SK-N-SH treated with all-trans-retinoic acid at 6 μM for 48 hours (cell line): ENCODE measurements around the gene DPP9.

Experiments
- ARNTL ChIP-seq: fragments of 450-650 bp; formaldehyde crosslinking; IDR thresholded peaks from 2 replicates; pipeline ENCODE4 v1.5.0; 2020; ENCODE audit warnings: low read depth, mild to moderate bottlenecking, moderate library complexity, borderline replicate concordance
- BACH2 ChIP-seq: fragments of 250-450 bp; sonication (Bioruptor Pico); IDR thresholded peaks from 2 replicates; pipeline ENCODE4 v1.9.0; 2021; ENCODE audit warnings: mild to moderate bottlenecking, borderline replicate concordance
- CREB5 ChIP-seq: fragments of 250-450 bp; sonication (Bioruptor Pico); IDR thresholded peaks from 2 replicates; pipeline ENCODE4 v1.5.1; 2020; ENCODE audit warnings: low read depth, mild to moderate bottlenecking, moderate library complexity
- ESRRG ChIP-seq: fragments of 250-450 bp; sonication (Bioruptor Pico); IDR thresholded peaks from 2 replicates; pipeline ENCODE4 v1.6.1; 2021; ENCODE audit warnings: mild to moderate bottlenecking
- OSR1 ChIP-seq: fragments of 250-450 bp; sonication (Bioruptor Pico); IDR thresholded peaks from 2 replicates; pipeline ENCODE4 v1.8.0; 2022; ENCODE audit warnings: moderate library complexity, mild to moderate bottlenecking, inconsistent platforms
- PATZ1 ChIP-seq: fragments of 250-450 bp; sonication (Bioruptor Pico); IDR thresholded peaks from 2 replicates; pipeline ENCODE4 v1.8.0; 2020; ENCODE audit warnings: mild to moderate bottlenecking, moderate library complexity, borderline replicate concordance
- POU6F1 ChIP-seq: fragments of 250-450 bp; sonication (Bioruptor Pico); IDR thresholded peaks from 2 replicates; pipeline ENCODE4 v1.8.0; 2021; ENCODE audit warnings: low read depth, mild to moderate bottlenecking, moderate library complexity, borderline replicate concordance
- TCF4 ChIP-seq: fragments of 250-450 bp; sonication (Bioruptor Pico); IDR thresholded peaks from 2 replicates; pipeline ENCODE4 v1.8.0; 2021; ENCODE audit warnings: mild to moderate bottlenecking, moderate library complexity, borderline replicate concordance
- TOX ChIP-seq: fragments of 250-450 bp; sonication (Bioruptor Pico); IDR thresholded peaks from 2 replicates; pipeline ENCODE4 v1.8.0; 2021; ENCODE audit warnings: mild to moderate bottlenecking, moderate library complexity, borderline replicate concordance
- ZFP3 ChIP-seq: fragments of 250-450 bp; sonication (Bioruptor Pico); IDR thresholded peaks from 2 replicates; pipeline ENCODE4 v1.5.0; 2020; ENCODE audit warnings: mild to moderate bottlenecking, moderate library complexity
- ZFP30 ChIP-seq: fragments of 450-650 bp; formaldehyde crosslinking; IDR thresholded peaks from 2 replicates; pipeline ENCODE4 v1.5.0; 2022; ENCODE audit warnings: mild to moderate bottlenecking, moderate library complexity
- ZNF565 ChIP-seq: fragments of 450-650 bp; formaldehyde crosslinking; conservative IDR thresholded peaks from 2 replicates; pipeline ENCODE4 v1.5.0; 2020; ENCODE audit warnings: low read depth, mild to moderate bottlenecking, moderate library complexity
- ZNF70 ChIP-seq: fragments of 450-650 bp; formaldehyde crosslinking; IDR thresholded peaks from 2 replicates; pipeline ENCODE4 v1.5.0; 2020; ENCODE audit warnings: mild to moderate bottlenecking, moderate library complexity
- ZNF8 ChIP-seq: fragments of 450-650 bp; formaldehyde crosslinking; IDR thresholded peaks from 2 replicates; pipeline ENCODE4 v1.5.0; 2020; ENCODE audit warnings: mild to moderate bottlenecking, moderate library complexity

GRCh38 chr19:4684312-4685095, 39.1 kb downstream of the DPP9 start:
- TF ChIP-seq CREB5 (no peak), BACH2 (CRISPR knock-in tag) (no peak), PATZ1 (no peak), OSR1 (no peak), ARNTL (CRISPR knock-in tag) (no peak), ZFP30 (CRISPR knock-in tag) (no peak), ZFP3 (CRISPR knock-in tag) (no peak), ESRRG (CRISPR knock-in tag) (no peak), ZNF565 (CRISPR knock-in tag) (no peak), TOX (CRISPR knock-in tag) (no peak), ZNF70 (CRISPR knock-in tag) (no peak), POU6F1 (no peak), TCF4 (CRISPR knock-in tag) (no peak), ZNF8 (CRISPR knock-in tag) (no peak)
